Adipocyte (in vitro differentiated cells): ENCODE measurements around the gene CBLC.

Source experiments
- DNase-seq: peaks from one replicate; pipeline ENCODE4 v3.0.0-alpha.2; 2015; ENCODE audit warnings: low read depth
- H3K27me3 ChIP-seq: replicated peaks from 2 replicates; pipeline ENCODE4 v1.7.0; 2013; ENCODE audit warnings: mild to moderate bottlenecking, low read length, moderate library complexity; ENCODE audit not compliant: control insufficient read depth, insufficient read depth
- H3K36me3 ChIP-seq: 2 replicates; pipeline ENCODE4 v1.7.0; 2013; ENCODE audit warnings: low read length, mild to moderate bottlenecking, moderate library complexity; ENCODE audit not compliant: control insufficient read depth, insufficient read depth, severe bottlenecking
- H3K4me1 ChIP-seq: 2 replicates; pipeline ENCODE4 v1.7.0; 2013; ENCODE audit warnings: mild to moderate bottlenecking, low read length, moderate library complexity; ENCODE audit not compliant: control insufficient read depth, insufficient read depth
- H3K4me3 ChIP-seq: 2 replicates; pipeline ENCODE4 v1.7.0; 2013; ENCODE audit warnings: mild to moderate bottlenecking, low read length, moderate library complexity
- H3K9ac ChIP-seq: 2 replicates; pipeline ENCODE4 v1.7.0; 2013; ENCODE audit warnings: mild to moderate bottlenecking, low read length, moderate library complexity
- H3K9me3 ChIP-seq: 2 replicates; pipeline ENCODE4 v1.7.0; 2013; ENCODE audit warnings: mild to moderate bottlenecking, low read length, moderate library complexity; ENCODE audit not compliant: control insufficient read depth

Gene CBLC

DNA sequence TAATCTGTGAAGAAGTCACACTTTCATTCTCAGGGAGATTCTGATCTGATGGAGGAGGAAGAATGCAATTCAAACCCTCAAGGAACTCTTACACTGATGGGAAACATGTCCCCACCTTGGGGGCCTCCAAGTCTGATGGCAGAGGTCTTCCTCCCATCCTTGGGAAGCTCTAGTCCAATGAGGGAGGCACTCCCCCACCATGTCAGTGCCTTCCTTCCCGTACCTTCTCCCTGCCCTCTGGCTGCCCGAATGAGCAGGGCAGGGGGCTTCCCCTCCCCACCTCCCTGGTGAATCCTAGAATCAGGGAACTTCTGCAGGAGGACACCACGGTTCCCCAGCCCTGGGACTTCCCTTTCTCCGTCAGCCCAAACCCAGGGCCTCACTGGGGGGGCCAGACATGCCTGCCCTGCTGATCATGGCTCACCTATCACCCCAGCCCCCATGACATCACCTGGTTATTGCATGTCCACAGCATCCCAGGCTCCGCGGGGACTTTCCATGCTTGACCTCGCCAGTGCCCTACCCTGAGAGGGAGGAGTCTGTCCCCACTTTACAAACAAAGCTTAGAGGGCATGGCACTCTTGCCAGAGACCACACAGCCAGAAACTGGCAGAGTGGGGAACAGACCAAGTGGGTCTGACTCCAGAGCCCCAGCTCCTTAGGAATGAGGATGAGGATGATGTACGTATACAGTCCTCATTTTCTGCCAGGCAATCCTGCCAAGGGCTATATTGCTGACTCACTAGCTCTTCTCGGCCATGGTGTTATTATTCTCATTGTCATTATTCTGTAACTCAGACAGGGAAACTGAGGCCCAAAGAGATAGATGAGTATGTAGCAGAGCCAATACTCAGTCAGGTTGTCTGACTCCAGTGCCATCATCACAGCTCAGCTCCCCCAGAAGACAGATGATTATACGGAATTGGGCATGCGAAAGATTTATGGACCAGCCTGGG lies 38.8 kb upstream of the CBLC start:
- H3K4me1 ChIP-seq, result peaks cover 38% of the 10 kb centered on the region
- no peaks in the 10 kb centered on the region for H3K9me3 ChIP-seq
- no peak for DNase-seq
- H3K4me3 ChIP-seq, result no peak overlapping the region
- H3K36me3 ChIP-seq, result no peaks in the 10 kb centered on the region
- H3K27me3 ChIP-seq, result no peaks in the 10 kb centered on the region
- H3K9ac ChIP-seq, result peak overlapping the region; percentile 2

DNA sequence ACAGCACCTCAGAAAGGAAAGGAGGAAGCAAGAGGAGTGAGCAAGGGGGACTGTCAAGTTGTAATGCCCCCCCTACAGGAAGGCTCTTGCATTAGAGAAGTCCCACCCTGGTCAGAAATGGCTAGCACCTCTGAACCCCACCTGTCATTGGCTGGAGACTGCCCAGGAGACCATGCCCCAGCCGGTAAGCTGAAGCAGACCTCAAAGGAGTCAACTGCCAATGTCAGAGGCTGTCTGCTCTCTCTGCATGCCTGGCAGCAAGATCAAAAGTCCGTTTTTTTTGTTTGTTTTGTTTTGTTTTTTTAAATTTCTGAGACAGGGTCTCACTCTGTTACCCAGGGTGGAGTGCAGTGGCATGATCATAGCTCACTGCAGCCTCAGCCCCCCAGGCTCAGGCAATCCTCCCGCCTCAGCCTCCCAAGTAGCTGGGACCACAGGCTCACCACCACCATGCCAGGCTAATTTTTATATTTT lies 37.3 kb upstream of the CBLC start:
- H3K9me3 ChIP-seq, result no peaks in the 10 kb centered on the region
- H3K27me3 ChIP-seq, result no peaks in the 10 kb centered on the region
- no peak overlapping the region for H3K4me3 ChIP-seq
- no peak for DNase-seq
- H3K4me1 ChIP-seq, result peaks cover 45% of the 10 kb centered on the region
- no peaks in the 10 kb centered on the region for H3K36me3 ChIP-seq
- no peak overlapping the region for H3K9ac ChIP-seq

DNA sequence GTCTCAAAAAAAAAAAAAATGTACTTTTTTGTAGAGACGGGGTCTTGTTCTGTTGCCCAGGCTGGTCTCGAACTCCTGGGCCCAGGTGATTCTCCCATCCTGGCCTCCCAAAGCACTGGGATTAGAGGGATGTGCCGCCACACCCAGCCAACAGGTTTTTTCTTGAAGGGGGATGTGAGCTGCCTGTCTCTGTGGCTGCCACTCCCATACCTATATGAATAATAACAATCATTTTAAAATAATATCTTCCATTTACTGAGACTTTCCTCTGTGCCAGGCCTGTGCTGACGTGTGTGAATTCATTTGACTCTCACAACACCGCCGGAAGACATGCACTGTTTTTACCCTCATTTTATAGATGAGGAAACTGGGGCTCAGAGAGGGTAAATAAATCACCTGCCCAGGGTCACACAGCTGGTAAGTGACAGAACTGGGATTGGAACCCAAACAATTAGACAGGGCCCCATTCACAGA lies 36.4 kb upstream of the CBLC start:
- H3K4me1 ChIP-seq, result peaks cover 50% of the 10 kb centered on the region
- H3K4me3 ChIP-seq, result no peak overlapping the region
- H3K27me3 ChIP-seq, result no peaks in the 10 kb centered on the region
- H3K9me3 ChIP-seq, result no peaks in the 10 kb centered on the region
- no peaks in the 10 kb centered on the region for H3K36me3 ChIP-seq
- no peak for DNase-seq
- peak overlapping the region; percentile 63 for H3K9ac ChIP-seq

DNA sequence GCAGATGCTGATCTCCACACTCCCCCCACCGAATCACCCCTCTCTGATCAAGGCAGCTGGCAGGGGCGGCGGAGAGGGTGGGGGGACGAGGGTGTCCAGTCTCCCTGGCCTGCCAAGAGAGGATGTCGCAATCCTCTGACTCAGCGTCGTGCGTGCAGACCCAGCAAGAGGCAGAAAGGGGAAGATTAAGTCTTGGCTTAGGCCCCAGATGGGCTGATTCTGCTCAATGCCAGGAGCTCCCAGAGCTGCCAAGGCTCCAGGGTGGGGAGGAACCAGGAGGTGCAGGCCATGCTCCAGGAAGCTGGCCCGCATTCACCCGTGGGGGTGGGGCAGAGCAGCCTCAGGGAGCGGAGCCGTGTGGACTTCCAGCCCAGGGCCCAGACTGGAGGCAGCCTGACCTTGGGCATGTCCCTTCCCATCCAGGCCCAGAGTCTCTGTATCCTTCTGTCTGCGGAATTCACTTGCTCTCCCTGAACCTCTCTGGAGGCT lies 35.8 kb upstream of the CBLC start:
- Histone ChIP-seq H3K27me3 (no peaks in the 10 kb centered on the region), H3K9ac (peak overlapping the region; percentile 83), H3K9me3 (no peaks in the 10 kb centered on the region), H3K4me1 (peaks cover 48% of the 10 kb centered on the region), H3K4me3 (peak overlapping the region; percentile 38), H3K36me3 (no peaks in the 10 kb centered on the region)
- peak; percentile 100 for DNase-seq

DNA sequence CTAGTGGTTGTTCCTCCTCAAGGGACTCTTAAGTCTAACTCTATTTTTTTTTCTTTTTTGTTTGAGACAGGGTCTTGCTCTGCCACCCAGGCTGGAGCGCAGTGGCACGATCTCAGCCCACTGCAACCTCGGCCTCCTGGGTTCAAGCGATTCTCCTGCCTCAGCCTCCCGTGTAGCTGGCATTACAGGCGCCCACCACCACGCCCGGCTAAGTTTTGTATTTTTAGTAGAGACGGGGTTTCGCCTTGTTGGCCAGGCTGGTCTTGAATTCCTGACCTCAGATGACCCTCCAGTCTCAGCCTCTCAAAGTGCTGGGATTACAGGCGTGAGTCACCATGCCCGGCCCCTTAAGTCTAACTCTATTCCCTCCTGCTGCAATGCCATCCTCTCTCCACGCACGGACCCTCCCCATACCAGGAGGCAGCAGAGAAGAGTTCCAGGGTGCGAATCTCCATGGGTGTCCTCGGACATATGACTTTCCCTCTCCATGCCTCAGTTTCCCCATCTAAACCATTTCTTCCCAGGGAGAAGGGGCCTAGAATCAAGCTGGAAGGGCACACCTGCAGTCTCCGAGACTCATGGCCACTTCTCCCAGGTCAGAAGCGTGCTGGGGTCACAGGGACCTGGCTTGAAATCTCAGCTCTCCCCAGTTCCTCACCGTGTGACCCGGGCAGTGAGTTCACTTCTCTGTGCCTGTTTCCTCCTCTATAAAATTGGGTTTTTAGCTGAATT lies 35.2 kb upstream of the CBLC start:
- H3K4me3 ChIP-seq, result peak overlapping the region; percentile 51
- peak overlapping the region; percentile 83 for H3K9ac ChIP-seq
- H3K9me3 ChIP-seq, result no peaks in the 10 kb centered on the region
- H3K4me1 ChIP-seq, result peaks cover 47% of the 10 kb centered on the region
- H3K27me3 ChIP-seq, result no peaks in the 10 kb centered on the region
- peak; percentile 47 for DNase-seq
- no peaks in the 10 kb centered on the region for H3K36me3 ChIP-seq

DNA sequence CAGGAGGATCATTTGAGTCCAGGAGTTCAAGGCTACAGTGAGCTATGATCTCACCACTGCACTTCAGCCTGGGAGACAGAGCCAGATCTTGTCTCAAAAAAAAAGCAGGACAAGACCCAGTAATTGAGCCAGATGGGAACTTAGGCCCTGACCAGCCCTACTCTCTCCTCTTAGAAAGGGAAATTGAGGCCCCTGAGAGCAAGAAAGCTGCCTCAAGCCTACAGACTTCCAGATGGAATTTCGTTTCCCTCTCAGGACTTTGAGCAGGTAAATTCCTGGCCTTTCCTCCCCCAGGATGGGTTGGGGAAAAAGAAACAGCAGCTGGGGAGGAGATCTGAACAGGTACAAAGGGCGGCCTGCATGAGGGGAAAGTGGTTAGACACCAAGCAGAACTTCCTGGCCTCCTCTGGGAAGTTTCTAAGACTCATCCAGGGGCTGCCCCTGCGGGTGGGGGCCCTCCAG lies 32.8 kb upstream of the CBLC start:
- Histone ChIP-seq H3K27me3 (no peaks in the 10 kb centered on the region), H3K9ac (peak overlapping the region; percentile 86), H3K4me1 (peaks cover 57% of the 10 kb centered on the region), H3K36me3 (no peaks in the 10 kb centered on the region), H3K9me3 (no peaks in the 10 kb centered on the region), H3K4me3 (peak overlapping the region; percentile 67)
- peak; percentile 38 for DNase-seq

DNA sequence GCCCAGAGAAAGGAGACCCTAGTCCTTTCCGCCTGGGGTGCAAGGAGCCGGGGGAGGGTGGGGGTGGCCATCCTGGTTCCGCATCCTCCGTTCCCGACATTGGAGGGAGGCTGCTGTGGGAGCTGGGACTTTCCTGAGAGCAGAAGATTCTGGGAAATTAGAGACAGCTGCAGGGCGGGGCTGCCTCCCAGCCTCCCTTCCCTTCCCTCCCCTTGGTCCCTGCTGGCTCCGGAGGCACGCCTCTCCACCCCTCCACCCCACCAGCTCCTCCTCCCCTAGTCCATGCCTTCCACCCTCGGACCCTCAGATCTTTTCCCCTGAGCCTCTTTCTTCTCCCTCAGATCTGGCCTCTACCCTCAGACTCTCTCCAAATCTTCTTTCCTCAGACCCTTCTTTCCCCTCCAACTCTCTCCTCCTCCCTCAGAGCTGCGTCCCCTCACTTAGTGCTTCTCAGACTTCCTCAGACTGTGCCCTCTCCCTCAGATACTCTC lies 32.3 kb upstream of the CBLC start:
- H3K9me3 ChIP-seq, result no peaks in the 10 kb centered on the region
- no peaks in the 10 kb centered on the region for H3K27me3 ChIP-seq
- H3K36me3 ChIP-seq, result no peaks in the 10 kb centered on the region
- H3K4me3 ChIP-seq, result peak overlapping the region; percentile 67
- H3K9ac ChIP-seq, result peak overlapping the region; percentile 86
- H3K4me1 ChIP-seq, result peaks cover 61% of the 10 kb centered on the region
- DNase-seq, result peak; percentile 91

DNA sequence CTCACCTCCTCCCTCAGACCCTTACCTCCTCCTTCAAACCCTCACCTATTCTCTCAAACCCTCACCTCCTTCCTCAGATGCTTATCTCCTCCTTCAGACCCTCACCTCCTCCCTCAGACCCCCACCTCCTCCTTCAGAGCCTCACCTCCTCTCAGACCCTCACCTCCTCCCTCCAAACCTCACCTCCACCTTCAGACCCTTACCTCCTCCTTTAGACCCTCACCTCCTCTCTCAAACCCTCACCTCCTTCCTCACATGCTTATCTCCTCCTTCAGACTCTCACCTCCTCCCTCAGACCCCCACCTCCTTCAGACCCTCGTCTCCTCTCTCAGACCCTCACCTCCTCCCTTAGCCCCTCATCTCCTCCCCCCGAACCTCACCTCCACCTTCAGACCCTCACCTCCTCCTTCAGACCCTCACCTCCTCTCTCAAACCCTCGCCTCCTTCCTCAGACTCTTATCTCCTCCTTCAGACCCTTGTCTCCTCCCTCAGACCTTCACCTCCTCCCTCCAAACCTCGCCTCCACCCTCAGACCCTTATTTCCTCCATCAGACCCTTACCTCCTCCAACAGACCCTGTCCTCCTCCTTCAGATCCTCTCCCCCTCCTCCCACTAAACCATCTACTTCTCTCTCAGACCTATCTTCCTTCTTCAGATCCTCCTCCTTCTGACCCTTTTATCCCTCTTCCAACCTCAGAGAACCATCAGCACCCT lies 31.6 kb upstream of the CBLC start:
- no peaks in the 10 kb centered on the region for H3K9me3 ChIP-seq
- H3K36me3 ChIP-seq, result peaks cover 4% of the 10 kb centered on the region
- peaks cover 66% of the 10 kb centered on the region for H3K4me1 ChIP-seq
- peak overlapping the region; percentile 81 for H3K9ac ChIP-seq
- H3K27me3 ChIP-seq, result no peaks in the 10 kb centered on the region
- H3K4me3 ChIP-seq, result no peak overlapping the region
- no peak for DNase-seq

DNA sequence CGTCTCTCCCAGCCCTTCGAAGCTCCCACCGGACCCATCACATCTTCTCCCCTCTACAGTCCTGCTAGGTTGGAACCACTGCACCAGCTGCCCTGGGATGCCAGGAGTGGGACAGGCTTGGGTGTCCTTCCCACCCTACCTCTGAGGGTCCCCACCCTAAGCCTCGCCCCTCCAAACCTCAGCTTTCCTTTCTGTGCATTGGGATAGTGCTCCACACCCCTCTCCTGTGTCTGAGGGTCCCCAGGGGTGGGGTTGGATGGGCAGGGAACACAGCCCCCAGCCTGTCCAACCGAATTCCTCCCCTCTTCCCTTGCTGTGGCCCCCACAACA lies 31.1 kb upstream of the CBLC start:
- Histone ChIP-seq H3K4me3 (peak overlapping the region; percentile 38), H3K4me1 (peaks cover 66% of the 10 kb centered on the region), H3K9ac (peak overlapping the region; percentile 68), H3K36me3 (peaks cover 10% of the 10 kb centered on the region), H3K27me3 (no peaks in the 10 kb centered on the region), H3K9me3 (no peaks in the 10 kb centered on the region)
- no peak for DNase-seq

DNA sequence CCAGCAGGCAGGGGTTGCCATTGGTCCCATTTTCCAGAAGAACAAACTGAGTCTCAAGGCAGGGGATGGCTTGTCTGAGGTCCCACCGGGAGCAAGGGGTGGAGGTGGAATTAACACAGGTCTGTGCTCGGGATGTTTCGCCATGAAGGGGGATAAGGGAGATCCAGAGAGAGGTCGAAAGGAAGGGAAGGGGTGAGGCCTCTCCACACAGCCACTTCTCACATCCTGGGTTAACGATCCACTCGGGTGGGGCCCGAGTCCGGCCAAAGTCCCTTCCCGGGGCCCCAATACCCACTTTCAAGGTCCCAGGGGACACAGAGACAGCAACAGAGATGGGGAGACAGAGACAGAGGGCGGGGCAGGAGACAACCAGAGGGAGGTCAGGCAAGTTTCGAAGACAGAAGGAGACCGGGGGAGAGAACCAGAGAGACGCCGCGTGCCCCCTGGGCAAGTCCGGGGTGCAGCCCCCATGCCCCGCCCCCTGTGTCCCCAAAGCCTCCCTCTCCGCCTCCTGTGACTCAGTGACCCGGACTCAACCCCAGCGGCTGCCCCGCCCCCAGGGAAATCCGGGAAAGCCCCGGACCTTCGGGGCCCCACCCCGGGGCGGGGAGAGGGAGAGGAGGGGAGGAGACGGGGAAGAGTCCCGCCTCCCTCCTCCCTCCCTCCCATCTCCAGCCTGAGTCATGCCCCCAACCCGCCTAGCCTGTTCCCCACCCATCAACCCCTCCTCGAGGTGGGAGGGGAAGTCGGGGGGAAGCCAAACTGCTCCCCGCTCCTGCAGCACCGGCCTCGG lies 30.5 kb upstream of the CBLC start:
- Histone ChIP-seq H3K27me3 (no peaks in the 10 kb centered on the region), H3K36me3 (peaks cover 15% of the 10 kb centered on the region)

More for the DNA sequence above, 30.5 kb upstream of the CBLC start:
- Histone ChIP-seq H3K4me3 (peak overlapping the region; percentile 82), H3K4me1 (peaks cover 67% of the 10 kb centered on the region), H3K9ac (peak overlapping the region; percentile 97), H3K9me3 (no peaks in the 10 kb centered on the region)
- DNase-seq, result peak; percentile 98
